ENCODE data around the gene ADCY10.
"Not testable (repeated sequence)": the region's sequence is repeated elsewhere in the genome, so short reads cannot be mapped to it uniquely, and the experiment has no call there.

The ADCY10 gene

GRCh38 chr1:167927046-167927754 is 13.3 kb upstream of the ADCY10 start:
- no peak for DNase-seq

- no peak for DNase-seq
Observed at GRCh38 chr1:167926486-167926997, 12.6 kb upstream of the ADCY10 start.

- DNase-seq, result no peak
Observed at GRCh38 chr1:167924543-167925231, 10.8 kb upstream of the ADCY10 start.

- no peak for DNase-seq
Observed at GRCh38 chr1:167924102-167924501, 10.2 kb upstream of the ADCY10 start.

- no peak for DNase-seq
Observed at GRCh38 chr1:167923324-167924056, 9.6 kb upstream of the ADCY10 start.

- no peak for DNase-seq
Observed at GRCh38 chr1:167922611-167923074, 8.7 kb upstream of the ADCY10 start.

GRCh38 chr1:167922023-167922422 is 8.1 kb upstream of the ADCY10 start:
- DNase-seq, result no peak

- no peak for DNase-seq
Observed at GRCh38 chr1:167916766-167917511, 3.0 kb upstream of the ADCY10 start.

- no peak for DNase-seq
Observed at GRCh38 chr1:167915569-167915968, 1.6 kb upstream of the ADCY10 start.

- DNase-seq, result no peak
Observed at GRCh38 chr1:167912294-167912693, 1.6 kb downstream of the ADCY10 start.

- DNase-seq, result no peak
Observed at GRCh38 chr1:167911413-167911812, 2.5 kb downstream of the ADCY10 start.

- no peak for DNase-seq
Observed at GRCh38 chr1:167910530-167910929, 3.4 kb downstream of the ADCY10 start.

- DNase-seq, result no peak
Observed at GRCh38 chr1:167909691-167910180, 4.2 kb downstream of the ADCY10 start.

- DNase-seq, result no peak
Observed at GRCh38 chr1:167905671-167906070, 8.3 kb downstream of the ADCY10 start.

GRCh38 chr1:167905182-167905581 is 8.8 kb downstream of the ADCY10 start:
- no peak for DNase-seq

GRCh38 chr1:167904652-167905130 is 9.2 kb downstream of the ADCY10 start:
- no peak for DNase-seq

- DNase-seq, result no peak
Observed at GRCh38 chr1:167900907-167901306, 13.0 kb downstream of the ADCY10 start.

- DNase-seq, result no peak
Observed at GRCh38 chr1:167899253-167899681, 14.7 kb downstream of the ADCY10 start.

- no peak for DNase-seq
Observed at GRCh38 chr1:167898578-167899222, 15.2 kb downstream of the ADCY10 start.

- no peak for DNase-seq
Observed at GRCh38 chr1:167893798-167894197, 20.1 kb downstream of the ADCY10 start.

GRCh38 chr1:167890400-167890799 is 23.5 kb downstream of the ADCY10 start:
- no peak for DNase-seq

GRCh38 chr1:167887187-167887586 is 26.7 kb downstream of the ADCY10 start:
- not testable (repeated sequence) for DNase-seq

Data from NCI-H1092 (cell line).